Upper lobe of left lung (tissue), 6 donors: ENCODE data around the gene ZNF789. TPM values are rescaled to one million over a fixed set of nuclear protein-coding genes. Genes with fewer than 3 reads are reported as not detected.
A peak's percentile ranks its signal among the peaks of the same experiment; 100 is the strongest.

ENCODE experiments used
- ATAC-seq, 2 donors: fragments of 200-7000 bp; cut with Tn5 transposase; one replicate each; pipeline ENCODE4 v1.9.1; 2022; ENCODE audit warnings: mild to moderate bottlenecking in 2 of 2, moderate library complexity in 2 of 2; ENCODE audit not compliant: low FRiP score in 2 of 2
- DNase-seq, 2 donors: peaks; one replicate each; pipeline ENCODE4 v3.0.0-alpha.2; 2019 to 2020
- H3K27ac ChIP-seq, 4 donors: fragments of 200-600 bp; sonication (generic); one replicate each; pipeline ENCODE4 v1.5.1; 2016 to 2019
- H3K27me3 ChIP-seq, 4 donors: fragments of 200-600 bp; sonication (generic); one replicate each; pipeline ENCODE4 v1.5.1; 2017 to 2019
- H3K36me3 ChIP-seq, 4 donors: fragments of 200-600 bp; sonication (generic); one replicate each; pipeline ENCODE4 v1.5.1; 2016 to 2019
- H3K4me1 ChIP-seq, 4 donors: fragments of 200-600 bp; sonication (generic); one replicate each; pipeline ENCODE4 v1.5.1; 2018 to 2019
- H3K4me3 ChIP-seq, 4 donors: fragments of 200-600 bp; sonication (generic); one replicate each; pipeline ENCODE4 v1.5.1; 2017 to 2019; ENCODE audit warnings: mild to moderate bottlenecking in 2 of 4, moderate library complexity in 1 of 4
- H3K9me3 ChIP-seq, 4 donors: fragments of 200-600 bp; sonication (generic); one replicate each; pipeline ENCODE4 v1.5.1; 2018 to 2019
- CTCF ChIP-seq, 6 experiments: fragments of 450-650 bp in 4 of 6; fragments of 200-600 bp in 2 of 6; sonication (generic) in 2 of 6; IDR thresholded peaks; one replicate each; pipeline ENCODE4 v1.5.1; 2016 to 2019; ENCODE audit warnings: antibody characterized with exemption in 6 of 6
- EP300 ChIP-seq, 4 donors: sonication (generic); formaldehyde crosslinking; IDR thresholded peaks; one replicate each; pipeline ENCODE4 v1.5.1; 2017; ENCODE audit warnings: antibody characterized with exemption in 4 of 4, control low read depth in 2 of 4
- POLR2A ChIP-seq, 4 donors: fragments of 450-650 bp; IDR thresholded peaks; one replicate each; pipeline ENCODE4 v1.5.1; 2016 to 2017; ENCODE audit warnings: antibody characterized with exemption in 4 of 4, mild to moderate bottlenecking in 2 of 4
- POLR2AphosphoS5 ChIP-seq, 2 donors: sonication (generic); formaldehyde crosslinking; IDR thresholded peaks; one replicate each; pipeline ENCODE4 v1.5.1; 2017; ENCODE audit warnings: antibody characterized with exemption in 2 of 2
- WGBS, 2 donors: methylation state at CpG; one replicate each; pipeline ENCODE4 v1.1.5; 2017 to 2018; 5-methylcytosine and 5-hydroxymethylcytosine counted together
- total RNA-seq, 6 donors: library from RNA; depleted of rRNA in 4 of 6; stranded (reverse); fragments of >200 nt in 4 of 6; gene quantifications; one replicate each; pipeline versions ENCODE4 v1.1.0 to v1.2.1, GENCODE V29; 2016 to 2021
- donor health status: DM: no; HTN: no; CAD: no; lungs with moderate emphysema.
- donor health status: DM: no; HTN: yes; CAD: no; lungs with severe emphysema.

Gene ZNF789
- total RNA-seq, 6 donors from 2014 or later: 8.3 to 28.3 (median 9.3) TPM

- H3K9me3 ChIP-seq: no peaks in the 10 kb centered on the region
- no peak overlapping the region for H3K27ac ChIP-seq
- H3K36me3 ChIP-seq: peaks cover 13 to 77% (median 62%) of the 10 kb centered on the region in 4 donors
- H3K4me1 ChIP-seq: peaks cover 0 to 18% (median 0%) of the 10 kb centered on the region in 4 donors
- no peak overlapping the region for H3K4me3 ChIP-seq
- no peaks in the 10 kb centered on the region for H3K27me3 ChIP-seq
- TF ChIP-seq CTCF (IDR thresholded peaks at IDR 0.05) (no peak), EP300 (IDR thresholded peaks at IDR 0.05) (no peak), POLR2A (IDR thresholded peaks at IDR 0.05) (no peak), POLR2AphosphoS5 (IDR thresholded peaks at IDR 0.05) (no peak)
- DNase-seq (no peak), ATAC-seq (peak in 1 of 2 donors; percentile 9)
- 87 to 91% methylated on average over 19 to 26 of the region's 26 CpGs for WGBS, 2 donors
Observed at GRCh38 chr7:99457650-99458493, 14.8 kb upstream of the ZNF789 start.

GRCh38 chr7:99459087-99459486, 13.6 kb upstream of the ZNF789 start:
- no peak overlapping the region for H3K4me3 ChIP-seq
- peaks cover 13 to 72% (median 58%) of the 10 kb centered on the region in 4 donors for H3K36me3 ChIP-seq
- no peak for ATAC-seq
- no peaks in the 10 kb centered on the region for H3K27me3 ChIP-seq
- 95 to 96% methylated on average over 8 of the region's 8 CpGs for WGBS, 2 donors
- no peaks in the 10 kb centered on the region for H3K9me3 ChIP-seq
- DNase-seq: no peak
- TF ChIP-seq EP300 (IDR thresholded peaks at IDR 0.05): no peak
- no peak for TF ChIP-seq CTCF (IDR thresholded peaks at IDR 0.05)
- TF ChIP-seq POLR2A (IDR thresholded peaks at IDR 0.05): no peak
- no peak for TF ChIP-seq POLR2AphosphoS5 (IDR thresholded peaks at IDR 0.05)
- H3K4me1 ChIP-seq: peaks cover under 1 to 30% (median 9%) of the 10 kb centered on the region in 4 donors
- H3K27ac ChIP-seq: no peak overlapping the region

- TF ChIP-seq CTCF (IDR thresholded peaks at IDR 0.05) (no peak), POLR2A (IDR thresholded peaks at IDR 0.05) (no peak), POLR2AphosphoS5 (IDR thresholded peaks at IDR 0.05) (no peak), EP300 (IDR thresholded peaks at IDR 0.05) (no peak)
- H3K27me3 ChIP-seq: no peaks in the 10 kb centered on the region
- WGBS, 2 donors: 80 to 82% methylated on average over 11 of the region's 11 CpGs
- H3K27ac ChIP-seq: no peak overlapping the region
- ATAC-seq (no peak), DNase-seq (no peak)
- no peaks in the 10 kb centered on the region for H3K9me3 ChIP-seq
- no peak overlapping the region for H3K4me3 ChIP-seq
- H3K4me1 ChIP-seq: peaks cover 15 to 44% (median 22%) of the 10 kb centered on the region in 4 donors
- peaks cover 12 to 57% (median 42%) of the 10 kb centered on the region in 4 donors for H3K36me3 ChIP-seq
Observed at GRCh38 chr7:99460651-99461050, 12.0 kb upstream of the ZNF789 start.

GRCh38 chr7:99461221-99461620, 11.5 kb upstream of the ZNF789 start:
- TF ChIP-seq CTCF (IDR thresholded peaks at IDR 0.05): no peak
- no peak for TF ChIP-seq POLR2AphosphoS5 (IDR thresholded peaks at IDR 0.05)
- DNase-seq (no peak), ATAC-seq (no peak)
- no peaks in the 10 kb centered on the region for H3K9me3 ChIP-seq
- H3K4me1 ChIP-seq: peaks cover 15 to 46% (median 22%) of the 10 kb centered on the region in 4 donors
- H3K36me3 ChIP-seq: peaks cover 9 to 51% (median 36%) of the 10 kb centered on the region in 4 donors
- no peak overlapping the region for H3K4me3 ChIP-seq
- no peaks in the 10 kb centered on the region for H3K27me3 ChIP-seq
- no peak overlapping the region for H3K27ac ChIP-seq
- 96 to 100% methylated on average over 2 of the region's 2 CpGs for WGBS, 2 donors
